Measurements from ENCODE around the gene MFRP.

The MFRP gene

DNA sequence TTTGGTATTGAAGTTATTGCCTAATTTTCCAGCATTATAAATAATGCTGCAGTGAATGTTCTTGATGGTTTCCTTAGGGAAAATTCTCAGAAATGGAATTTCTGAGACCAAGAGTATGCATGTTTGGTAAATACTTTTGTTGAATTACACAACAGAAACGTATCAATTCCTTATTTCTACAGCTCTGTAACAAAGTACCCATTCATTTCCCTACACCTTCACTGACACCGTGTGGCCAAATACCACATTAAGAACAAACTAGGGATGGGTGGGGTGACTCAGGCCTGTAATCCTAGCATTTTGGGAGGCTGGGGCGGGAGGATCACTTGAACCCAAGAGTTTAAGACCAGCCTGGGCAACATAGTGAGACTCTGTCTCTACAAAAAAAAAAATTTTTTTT, 51.3 kb downstream of the MFRP start:
- DNase-seq (ENCODE audit: low spot score) = no peak

DNA sequence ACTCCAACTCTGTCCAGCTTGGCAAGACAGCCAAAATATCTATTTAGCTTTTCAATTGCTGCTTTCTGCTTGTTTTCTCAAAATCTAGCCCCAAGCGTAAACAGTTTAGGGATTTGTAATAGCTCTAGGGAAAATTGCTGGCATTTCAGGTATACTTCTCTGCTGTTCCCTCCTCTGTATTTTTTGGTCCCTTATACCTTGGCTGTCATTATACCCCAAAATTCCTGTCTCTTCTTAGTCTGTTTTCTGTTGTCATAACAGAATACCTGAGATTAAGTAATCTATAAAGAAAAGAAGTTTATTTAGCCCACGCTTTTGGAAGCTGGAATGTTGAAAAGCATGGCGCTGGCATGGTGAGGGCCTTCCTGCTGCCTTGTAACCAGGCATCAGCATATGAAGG, 53.0 kb downstream of the MFRP start:
- no peak for DNase-seq (ENCODE audit: low spot score)

DNA sequence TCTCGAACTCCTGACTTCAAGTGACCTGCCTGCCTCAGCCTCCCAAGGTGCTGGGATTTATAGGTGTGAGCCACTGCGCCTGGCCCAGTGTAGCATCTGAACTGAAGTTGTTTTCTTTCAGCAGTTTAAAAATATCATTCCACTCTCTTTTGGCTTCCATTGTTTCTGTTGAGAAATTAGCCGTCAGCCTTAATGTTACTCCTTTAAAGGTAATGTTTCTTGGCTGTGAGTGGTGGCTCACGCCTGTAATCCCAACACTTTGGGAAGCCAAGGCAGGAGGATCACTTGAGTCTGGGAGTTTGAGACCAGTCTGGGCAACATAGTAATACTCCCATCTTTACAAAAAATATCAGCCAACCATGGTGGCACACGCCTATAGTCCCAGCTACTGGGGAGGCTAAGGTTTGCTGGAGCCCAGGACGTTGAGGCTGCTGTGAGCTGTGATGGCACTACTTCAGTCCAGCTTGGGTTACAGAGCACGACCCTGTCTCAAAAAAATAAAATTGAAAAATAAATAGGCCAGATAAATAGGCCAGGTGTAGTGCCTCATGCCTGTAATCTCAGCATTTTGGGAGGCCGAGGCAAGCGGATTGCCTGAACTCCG, 55.5 kb downstream of the MFRP start:
- no peak for DNase-seq (ENCODE audit: low spot score)
